ENCODE results near the gene CDH4.

The CDH4 gene

GRCh38 chr20:61801428-61801827 lies 549.4 kb downstream of the CDH4 start:
- CTCF ChIA-PET = no interaction called here
- TF ChIP-seq CTCF (IDR thresholded peaks at IDR 0.05; ENCODE audit: control extremely low read depth, extremely low read depth, low read depth, missing control alignments) = no peak

GRCh38 chr20:61801857-61802442 lies 549.9 kb downstream of the CDH4 start:
- no peak for TF ChIP-seq CTCF (IDR thresholded peaks at IDR 0.05; ENCODE audit: control extremely low read depth, extremely low read depth, low read depth, missing control alignments)
- POLR2A ChIA-PET = no interaction called here

More at GRCh38 chr20:61801428-61801827, 549.4 kb downstream of the CDH4 start:
- DNase-seq (ENCODE audit: extremely low spot score) = no peak
- POLR2A ChIA-PET = no interaction called here

GRCh38 chr20:61802721-61803311 lies 550.8 kb downstream of the CDH4 start:
- POLR2A ChIA-PET = no interaction called here
- TF ChIP-seq CTCF (IDR thresholded peaks at IDR 0.05; ENCODE audit: control extremely low read depth, extremely low read depth, low read depth, missing control alignments) = no peak
- CTCF ChIA-PET = no interaction called here
- no peak for DNase-seq (ENCODE audit: extremely low spot score)

More at GRCh38 chr20:61801857-61802442, 549.9 kb downstream of the CDH4 start:
- CTCF ChIA-PET = no interaction called here
- DNase-seq (ENCODE audit: extremely low spot score) = no peak

- DNase-seq (ENCODE audit: extremely low spot score) = no peak
- POLR2A ChIA-PET = no interaction called here
- CTCF ChIA-PET = no interaction called here
- TF ChIP-seq CTCF (IDR thresholded peaks at IDR 0.05; ENCODE audit: control extremely low read depth, extremely low read depth, low read depth, missing control alignments) = no peak
Observed at GRCh38 chr20:61803416-61803914, 551.4 kb downstream of the CDH4 start.

GRCh38 chr20:61803915-61804751 lies 552.1 kb downstream of the CDH4 start:
- DNase-seq (ENCODE audit: extremely low spot score) = peak; percentile 41
- ChIA-PET POLR2A (no interaction called here), CTCF (no interaction called here)
- no peak for TF ChIP-seq CTCF (IDR thresholded peaks at IDR 0.05; ENCODE audit: control extremely low read depth, extremely low read depth, low read depth, missing control alignments)

GRCh38 chr20:61804752-61805295 lies 552.8 kb downstream of the CDH4 start:
- ChIA-PET CTCF (interaction anchor here (0.7 kb wide), 1 partner anchor 14 kb away, joined by 3 read pairs; no protein-coding TSS in a partner anchor), POLR2A (no interaction called here)
- no peak for TF ChIP-seq CTCF (IDR thresholded peaks at IDR 0.05; ENCODE audit: control extremely low read depth, extremely low read depth, low read depth, missing control alignments)
- DNase-seq (ENCODE audit: extremely low spot score) = no peak
